Ishikawa (cell line): ENCODE results near the gene NDRG2.

Experiments used
- EGR1 ChIP-seq: IDR thresholded peaks from 2 replicates; pipeline ENCODE4 v1.6.1; 2012
- EP300 ChIP-seq: IDR thresholded peaks from 2 replicates; pipeline ENCODE4 v1.6.1; 2012; ENCODE audit warnings: borderline replicate concordance
- FOXM1 ChIP-seq: IDR thresholded peaks from 2 replicates; pipeline ENCODE4 v1.6.1; 2012; ENCODE audit warnings: low read depth, borderline replicate concordance
- TAF1 ChIP-seq: IDR thresholded peaks from 2 replicates; pipeline ENCODE4 v1.6.1; 2012; ENCODE audit warnings: low read depth, mild to moderate bottlenecking
- YY1 ChIP-seq: IDR thresholded peaks from 2 replicates; pipeline ENCODE4 v1.6.1; 2012; ENCODE audit warnings: low read depth
- ZBTB7A ChIP-seq: IDR thresholded peaks from 2 replicates; pipeline ENCODE4 v1.6.1; 2012; ENCODE audit warnings: low read depth
- TF ChIP-seq, protein P1 (sequence below): IDR thresholded peaks from 2 replicates; pipeline ENCODE4 v1.6.1; 2012
- TF ChIP-seq, protein P2 (sequence below): IDR thresholded peaks from 2 replicates; pipeline ENCODE4 v1.6.1; 2012; ENCODE audit warnings: low read depth, mild to moderate bottlenecking
- TF ChIP-seq, protein P3 (sequence below): IDR thresholded peaks from 2 replicates; pipeline ENCODE4 v1.6.1; 2012

DNA sequence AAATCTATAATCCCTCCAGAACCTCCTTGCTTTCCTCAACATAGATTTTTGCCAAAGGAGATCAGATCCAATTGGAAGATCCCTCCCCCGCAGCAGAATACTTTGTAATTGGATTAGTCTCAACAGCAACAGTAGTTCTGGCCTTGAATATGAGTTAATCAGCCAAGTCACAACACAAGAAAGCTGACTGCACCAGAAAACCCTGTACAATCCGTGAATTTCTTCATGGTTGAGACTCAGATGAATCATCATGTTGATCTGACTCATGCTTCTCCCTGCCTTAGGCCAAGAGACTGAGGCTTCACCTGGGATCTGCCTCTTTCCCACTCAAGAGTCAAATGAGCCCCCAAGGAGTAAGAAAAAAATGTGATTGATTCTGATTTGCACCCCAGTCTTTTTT lies 38.0 kb downstream of the NDRG2 start:
- no peak for TF ChIP-seq YY1
- TF ChIP-seq, protein P1, sequence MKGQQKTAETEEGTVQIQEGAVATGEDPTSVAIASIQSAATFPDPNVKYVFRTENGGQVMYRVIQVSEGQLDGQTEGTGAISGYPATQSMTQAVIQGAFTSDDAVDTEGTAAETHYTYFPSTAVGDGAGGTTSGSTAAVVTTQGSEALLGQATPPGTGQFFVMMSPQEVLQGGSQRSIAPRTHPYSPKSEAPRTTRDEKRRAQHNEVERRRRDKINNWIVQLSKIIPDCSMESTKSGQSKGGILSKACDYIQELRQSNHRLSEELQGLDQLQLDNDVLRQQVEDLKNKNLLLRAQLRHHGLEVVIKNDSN = no peak
- TF ChIP-seq EP300 = no peak
- TF ChIP-seq, protein P2, sequence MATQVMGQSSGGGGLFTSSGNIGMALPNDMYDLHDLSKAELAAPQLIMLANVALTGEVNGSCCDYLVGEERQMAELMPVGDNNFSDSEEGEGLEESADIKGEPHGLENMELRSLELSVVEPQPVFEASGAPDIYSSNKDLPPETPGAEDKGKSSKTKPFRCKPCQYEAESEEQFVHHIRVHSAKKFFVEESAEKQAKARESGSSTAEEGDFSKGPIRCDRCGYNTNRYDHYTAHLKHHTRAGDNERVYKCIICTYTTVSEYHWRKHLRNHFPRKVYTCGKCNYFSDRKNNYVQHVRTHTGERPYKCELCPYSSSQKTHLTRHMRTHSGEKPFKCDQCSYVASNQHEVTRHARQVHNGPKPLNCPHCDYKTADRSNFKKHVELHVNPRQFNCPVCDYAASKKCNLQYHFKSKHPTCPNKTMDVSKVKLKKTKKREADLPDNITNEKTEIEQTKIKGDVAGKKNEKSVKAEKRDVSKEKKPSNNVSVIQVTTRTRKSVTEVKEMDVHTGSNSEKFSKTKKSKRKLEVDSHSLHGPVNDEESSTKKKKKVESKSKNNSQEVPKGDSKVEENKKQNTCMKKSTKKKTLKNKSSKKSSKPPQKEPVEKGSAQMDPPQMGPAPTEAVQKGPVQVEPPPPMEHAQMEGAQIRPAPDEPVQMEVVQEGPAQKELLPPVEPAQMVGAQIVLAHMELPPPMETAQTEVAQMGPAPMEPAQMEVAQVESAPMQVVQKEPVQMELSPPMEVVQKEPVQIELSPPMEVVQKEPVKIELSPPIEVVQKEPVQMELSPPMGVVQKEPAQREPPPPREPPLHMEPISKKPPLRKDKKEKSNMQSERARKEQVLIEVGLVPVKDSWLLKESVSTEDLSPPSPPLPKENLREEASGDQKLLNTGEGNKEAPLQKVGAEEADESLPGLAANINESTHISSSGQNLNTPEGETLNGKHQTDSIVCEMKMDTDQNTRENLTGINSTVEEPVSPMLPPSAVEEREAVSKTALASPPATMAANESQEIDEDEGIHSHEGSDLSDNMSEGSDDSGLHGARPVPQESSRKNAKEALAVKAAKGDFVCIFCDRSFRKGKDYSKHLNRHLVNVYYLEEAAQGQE = no peak
- no peak for TF ChIP-seq FOXM1
- TF ChIP-seq ZBTB7A = no peak
- no peak for TF ChIP-seq TAF1
- TF ChIP-seq, protein P3, sequence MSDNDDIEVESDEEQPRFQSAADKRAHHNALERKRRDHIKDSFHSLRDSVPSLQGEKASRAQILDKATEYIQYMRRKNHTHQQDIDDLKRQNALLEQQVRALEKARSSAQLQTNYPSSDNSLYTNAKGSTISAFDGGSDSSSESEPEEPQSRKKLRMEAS = no peak
- TF ChIP-seq EGR1 = no peak
